ENCODE results near the gene SHC4. TPM values are rescaled to one million over a fixed set of nuclear protein-coding genes. Genes with fewer than 3 reads are reported as not detected.

The SHC4 gene
- polyA plus RNA-seq, 3 donors = 0.09 TPM; not detected in 2

DNA sequence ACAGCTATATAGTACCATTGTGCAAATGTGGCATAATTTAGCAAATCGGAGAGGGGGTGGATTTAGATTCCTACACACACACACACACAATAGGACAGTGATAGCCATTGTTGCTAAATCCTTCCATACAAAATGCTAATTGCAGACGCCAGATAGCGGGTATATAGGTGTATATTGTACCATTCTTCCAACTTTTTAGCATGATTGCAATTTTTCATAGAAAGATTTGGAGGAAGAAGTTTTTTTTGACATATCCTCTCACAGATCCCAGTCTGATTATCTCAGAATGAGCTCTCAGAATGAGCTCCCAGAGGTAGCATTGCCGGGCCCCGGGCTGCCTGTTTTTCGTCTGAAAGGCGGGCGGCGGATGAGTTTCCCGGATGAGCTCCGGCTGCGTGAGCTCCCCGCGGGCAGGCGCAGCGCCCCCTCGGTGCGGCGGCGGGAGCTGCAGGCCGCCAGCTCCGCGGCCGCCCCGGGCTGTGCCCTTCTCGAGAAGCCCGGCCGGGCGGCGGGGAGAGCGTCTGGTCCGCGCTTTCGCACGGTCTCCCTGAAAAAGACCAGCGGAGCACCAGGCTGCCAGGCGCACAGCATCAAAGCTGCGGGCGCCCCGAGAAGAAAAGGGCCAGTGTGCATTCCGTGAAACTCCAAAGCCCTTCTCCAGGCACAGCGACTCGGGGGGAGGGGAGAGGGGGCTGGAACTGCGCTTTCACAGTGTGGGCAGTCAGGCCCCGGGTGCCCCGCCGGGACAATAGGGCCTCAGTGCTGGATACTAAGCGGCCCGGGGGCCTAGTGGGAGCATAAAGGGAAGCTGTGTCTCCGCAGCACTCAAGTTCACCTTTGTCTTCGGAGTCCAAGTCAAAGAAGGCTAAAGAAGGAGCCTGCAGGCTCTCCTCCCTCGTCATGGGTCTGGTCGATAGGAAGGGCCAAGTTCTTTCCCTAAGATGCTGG lies 12.0 kb upstream of the SHC4 start:
- H3K27ac Mint-ChIP-seq = peak overlapping the region in 1 of 7 donors; percentile 52
- DNase-seq = peak; percentile 30 to 63 (median 58)
- intact Hi-C loops (cut with micrococcal nuclease) = no loop called here
- Histone ChIP-seq H3K4me2 (replicated peaks; ENCODE audit: extremely low read depth, low read length, poor library complexity, severe bottlenecking) (peak overlapping the region; percentile 73), H3K27ac (ENCODE audit: low read depth in 1 of 2, low read length in 2 of 2) (no peak overlapping the region), H4K20me1 (ENCODE audit: insufficient read depth, low read length) (no peaks in the 10 kb centered on the region), H3K4me1 (ENCODE audit: control insufficient read depth in 1 of 2, insufficient read depth in 2 of 2, low read length in 2 of 2) (peaks cover 7 to 13% of the 10 kb centered on the region in 2 donors), H3K27me3 (ENCODE audit: control insufficient read depth in 2 of 2, insufficient read depth in 2 of 2, low read length in 2 of 2) (peaks cover 2 to 11% of the 10 kb centered on the region in 2 donors), H3K9ac (ENCODE audit: insufficient read depth, low read length, poor library complexity, severe bottlenecking) (peak overlapping the region; percentile 57), H3K9me3 (replicated peaks in 1 of 2; ENCODE audit: control insufficient read depth in 1 of 2, insufficient read depth in 1 of 2, low read length in 2 of 2) (no peaks in the 10 kb centered on the region), H3K4me3 (replicated peaks in 1 of 3; ENCODE audit: low read depth in 2 of 3, low read length in 3 of 3) (peak overlapping the region; percentile 21 to 74 (median 40)), H3K79me2 (ENCODE audit: insufficient read depth, low read length) (no peaks in the 10 kb centered on the region), H2AFZ (ENCODE audit: insufficient read depth, low read depth, low read length, poor library complexity, severe bottlenecking) (peak overlapping the region; percentile 93), H3K36me3 (replicated peaks in 1 of 2; ENCODE audit: control insufficient read depth in 1 of 2, insufficient read depth in 2 of 2, low read length in 2 of 2) (no peaks in the 10 kb centered on the region)
- H3K4me1 Mint-ChIP-seq = peaks cover 13% of the 10 kb centered on the region
- 7% methylated on average over 45 of the region's 53 CpGs for WGBS (ENCODE audit: insufficient coverage)
- peaks cover 11 to 29% (median 12%) of the 10 kb centered on the region in 3 donors for H3K27me3 Mint-ChIP-seq (ENCODE audit: low read depth in 3 of 3)
- H3K36me3 Mint-ChIP-seq = no peaks in the 10 kb centered on the region
- TF ChIP-seq, protein P1, sequence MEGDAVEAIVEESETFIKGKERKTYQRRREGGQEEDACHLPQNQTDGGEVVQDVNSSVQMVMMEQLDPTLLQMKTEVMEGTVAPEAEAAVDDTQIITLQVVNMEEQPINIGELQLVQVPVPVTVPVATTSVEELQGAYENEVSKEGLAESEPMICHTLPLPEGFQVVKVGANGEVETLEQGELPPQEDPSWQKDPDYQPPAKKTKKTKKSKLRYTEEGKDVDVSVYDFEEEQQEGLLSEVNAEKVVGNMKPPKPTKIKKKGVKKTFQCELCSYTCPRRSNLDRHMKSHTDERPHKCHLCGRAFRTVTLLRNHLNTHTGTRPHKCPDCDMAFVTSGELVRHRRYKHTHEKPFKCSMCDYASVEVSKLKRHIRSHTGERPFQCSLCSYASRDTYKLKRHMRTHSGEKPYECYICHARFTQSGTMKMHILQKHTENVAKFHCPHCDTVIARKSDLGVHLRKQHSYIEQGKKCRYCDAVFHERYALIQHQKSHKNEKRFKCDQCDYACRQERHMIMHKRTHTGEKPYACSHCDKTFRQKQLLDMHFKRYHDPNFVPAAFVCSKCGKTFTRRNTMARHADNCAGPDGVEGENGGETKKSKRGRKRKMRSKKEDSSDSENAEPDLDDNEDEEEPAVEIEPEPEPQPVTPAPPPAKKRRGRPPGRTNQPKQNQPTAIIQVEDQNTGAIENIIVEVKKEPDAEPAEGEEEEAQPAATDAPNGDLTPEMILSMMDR (IDR thresholded peaks at IDR 0.05) = peak; percentile 98
- H3K9me3 Mint-ChIP-seq = peaks cover 0 to 3% (median 0%) of the 10 kb centered on the region in 7 donors
- peak overlapping the region; percentile 77 to 78 for H3K4me3 Mint-ChIP-seq

DNA sequence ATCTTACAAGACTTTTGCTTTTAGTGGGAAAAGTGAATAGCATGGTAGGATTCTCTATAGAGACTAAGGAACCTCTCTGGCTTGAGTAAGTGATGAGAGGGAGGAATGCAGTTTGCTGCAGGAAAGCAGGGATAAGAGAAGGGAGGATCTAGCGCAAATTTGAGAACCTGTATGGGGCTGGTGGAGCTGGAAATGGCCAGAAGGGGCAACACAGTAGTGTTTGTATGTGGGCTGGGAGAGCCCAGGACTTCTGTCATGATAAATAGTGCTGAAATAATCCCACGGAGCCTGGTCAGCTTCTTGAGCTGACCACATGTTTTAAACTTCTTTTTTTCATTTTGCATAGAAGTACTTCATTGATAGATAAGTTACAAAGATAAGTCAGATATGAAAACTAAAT lies 11.2 kb upstream of the SHC4 start:
- Mint-ChIP-seq H3K27me3 (ENCODE audit: low read depth in 3 of 3) (peaks cover 11 to 33% (median 16%) of the 10 kb centered on the region in 3 donors), H3K27ac (no peak overlapping the region), H3K4me3 (peak overlapping the region in 1 of 2 donors; percentile 78), H3K36me3 (no peaks in the 10 kb centered on the region), H3K9me3 (peaks cover 0 to 3% (median 0%) of the 10 kb centered on the region in 7 donors), H3K4me1 (peaks cover 13% of the 10 kb centered on the region)
- H3K4me2 ChIP-seq (replicated peaks; ENCODE audit: extremely low read depth, low read length, poor library complexity, severe bottlenecking) = no peak overlapping the region
- no peak overlapping the region for H3K27ac ChIP-seq (ENCODE audit: low read depth in 1 of 2, low read length in 2 of 2)
- no peaks in the 10 kb centered on the region for H3K36me3 ChIP-seq (replicated peaks in 1 of 2; ENCODE audit: control insufficient read depth in 1 of 2, insufficient read depth in 2 of 2, low read length in 2 of 2)
- no peaks in the 10 kb centered on the region for H3K79me2 ChIP-seq (ENCODE audit: insufficient read depth, low read length)
- intact Hi-C loops (cut with micrococcal nuclease) = no loop called here
- H2AFZ ChIP-seq (ENCODE audit: insufficient read depth, low read depth, low read length, poor library complexity, severe bottlenecking) = peak overlapping the region; percentile 20
- H3K9me3 ChIP-seq (replicated peaks in 1 of 2; ENCODE audit: control insufficient read depth in 1 of 2, insufficient read depth in 1 of 2, low read length in 2 of 2) = no peaks in the 10 kb centered on the region
- no peak overlapping the region for H3K4me3 ChIP-seq (replicated peaks in 1 of 3; ENCODE audit: low read depth in 2 of 3, low read length in 3 of 3)
- no peak for DNase-seq
- peaks cover 2 to 11% of the 10 kb centered on the region in 2 donors for H3K27me3 ChIP-seq (ENCODE audit: control insufficient read depth in 2 of 2, insufficient read depth in 2 of 2, low read length in 2 of 2)
- H3K9ac ChIP-seq (ENCODE audit: insufficient read depth, low read length, poor library complexity, severe bottlenecking) = no peak overlapping the region
- H4K20me1 ChIP-seq (ENCODE audit: insufficient read depth, low read length) = no peaks in the 10 kb centered on the region
- TF ChIP-seq, protein P1 (IDR thresholded peaks at IDR 0.05) = no peak
- WGBS (ENCODE audit: insufficient coverage) = 100% methylated on average over 1 of the region's 2 CpGs
- H3K4me1 ChIP-seq (ENCODE audit: control insufficient read depth in 1 of 2, insufficient read depth in 2 of 2, low read length in 2 of 2) = peaks cover 7 to 13% of the 10 kb centered on the region in 2 donors

Data from CD14-positive monocyte (primary cell).